SKM-1 treated with dmso at 0.1 percent for 144 hours (cell line): Measurements from ENCODE around the gene PA2G4.
"Not testable (repeated sequence)": the region's sequence is repeated elsewhere in the genome, so short reads cannot be mapped to it uniquely, and the experiment has no call there.

Experiments used
- DNase-seq: peaks from one replicate; lab custom pipeline; 2025; ENCODE audit not compliant: unreplicated experiment; lab: John Stamatoyannopoulos, UW

PA2G4 gene

DNA sequence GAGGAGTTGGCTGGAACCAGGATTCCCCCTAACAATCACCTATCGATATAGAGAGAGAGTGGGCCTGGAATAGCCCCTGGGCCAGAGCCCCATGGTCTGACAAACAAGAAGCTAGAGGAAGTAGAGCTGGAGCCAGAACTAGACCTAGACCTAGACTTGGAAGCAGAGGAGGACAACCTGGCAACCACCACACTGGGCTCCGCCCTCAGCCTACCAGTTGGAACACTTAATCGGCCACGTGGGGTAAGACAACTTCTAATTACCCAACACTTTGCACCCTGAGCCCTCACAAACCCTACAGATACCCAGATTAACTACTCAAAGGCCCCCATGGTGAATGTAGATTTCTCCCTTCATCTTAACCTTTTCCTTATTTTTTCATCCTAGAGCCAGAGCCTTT is 4.6 kb upstream of the PA2G4 start:
- no peak for DNase-seq

DNA sequence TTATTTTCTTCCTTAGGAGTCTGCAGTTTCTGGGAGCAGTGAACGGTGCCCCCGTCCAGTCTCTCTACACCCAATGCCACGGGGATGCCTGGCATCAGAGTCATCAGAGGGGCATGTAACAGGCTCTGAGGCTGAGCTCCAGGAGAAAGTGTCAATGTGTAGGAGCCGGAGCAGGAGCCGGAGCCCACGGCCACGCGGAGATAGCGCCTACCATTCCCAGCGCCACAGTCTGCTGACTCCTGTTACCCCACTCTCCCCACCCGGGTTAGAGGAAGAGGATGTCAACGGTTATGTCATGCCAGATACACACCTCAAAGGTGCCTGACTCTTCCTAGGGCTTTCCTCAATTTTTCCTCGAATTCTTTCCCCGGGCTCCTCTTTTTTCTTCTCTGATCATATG is 3.3 kb upstream of the PA2G4 start:
- no peak for DNase-seq

DNA sequence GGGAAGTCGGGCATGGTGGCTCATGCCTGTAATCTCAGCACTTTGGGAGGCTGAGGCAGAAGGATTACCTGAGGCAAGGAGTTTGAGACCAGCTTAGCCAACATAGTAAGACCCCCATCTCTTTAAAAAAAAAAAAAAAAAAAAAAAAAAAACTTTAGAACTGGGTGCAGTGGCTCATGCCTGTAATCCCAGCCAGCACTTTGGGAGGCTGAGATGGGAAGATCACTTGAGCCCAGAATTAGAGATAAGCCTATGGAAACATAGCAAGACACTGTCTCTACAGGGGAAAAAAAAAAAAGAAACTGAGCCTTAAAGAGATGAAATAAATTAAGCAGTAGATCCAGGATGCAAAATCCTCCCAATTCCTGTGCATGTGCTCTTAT is 1.7 kb upstream of the PA2G4 start:
- no peak for DNase-seq

DNA sequence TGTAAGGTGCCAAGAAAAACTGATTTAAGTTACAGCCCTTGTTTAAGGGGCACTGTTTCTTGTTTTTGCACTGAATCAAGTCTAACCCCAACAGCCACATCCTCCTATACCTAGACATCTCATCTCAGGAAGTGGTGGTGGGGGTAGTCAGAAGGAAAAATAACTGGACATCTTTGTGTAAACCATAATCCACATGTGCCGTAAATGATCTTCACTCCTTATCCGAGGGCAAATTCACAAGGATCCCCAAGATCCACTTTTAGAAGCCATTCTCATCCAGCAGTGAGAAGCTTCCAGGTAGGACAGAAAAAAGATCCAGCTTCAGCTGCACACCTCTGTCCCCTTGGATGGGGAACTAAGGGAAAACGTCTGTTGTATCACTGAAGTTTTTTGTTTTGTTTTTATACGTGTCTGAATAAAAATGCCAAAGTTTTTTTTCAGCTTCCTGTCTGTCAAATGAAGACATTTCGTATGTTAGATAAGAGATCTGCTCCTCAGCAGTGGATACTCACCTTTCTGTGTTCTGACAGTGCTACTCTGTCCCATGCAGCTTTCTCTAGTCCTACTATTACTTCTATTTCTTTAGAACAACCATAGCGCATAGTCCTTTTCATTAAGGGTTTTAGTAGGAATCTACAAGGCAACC is 1.2 kb upstream of the PA2G4 start:
- no peak for DNase-seq

DNA sequence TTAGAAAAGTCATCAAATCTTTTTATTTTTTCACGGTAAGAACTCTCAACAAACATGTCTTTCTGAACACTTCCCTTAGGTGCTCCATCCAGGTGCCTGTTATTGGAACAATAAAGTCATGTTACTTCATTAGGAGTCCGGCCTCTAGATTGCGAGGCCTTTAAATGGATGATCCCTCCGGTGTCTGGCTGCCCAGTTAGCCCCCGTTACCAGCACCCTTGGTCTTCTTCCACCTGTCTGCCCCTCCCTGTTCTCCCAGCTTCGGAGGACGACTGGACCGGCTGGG is 593 bp upstream of the PA2G4 start:
- no peak for DNase-seq

DNA sequence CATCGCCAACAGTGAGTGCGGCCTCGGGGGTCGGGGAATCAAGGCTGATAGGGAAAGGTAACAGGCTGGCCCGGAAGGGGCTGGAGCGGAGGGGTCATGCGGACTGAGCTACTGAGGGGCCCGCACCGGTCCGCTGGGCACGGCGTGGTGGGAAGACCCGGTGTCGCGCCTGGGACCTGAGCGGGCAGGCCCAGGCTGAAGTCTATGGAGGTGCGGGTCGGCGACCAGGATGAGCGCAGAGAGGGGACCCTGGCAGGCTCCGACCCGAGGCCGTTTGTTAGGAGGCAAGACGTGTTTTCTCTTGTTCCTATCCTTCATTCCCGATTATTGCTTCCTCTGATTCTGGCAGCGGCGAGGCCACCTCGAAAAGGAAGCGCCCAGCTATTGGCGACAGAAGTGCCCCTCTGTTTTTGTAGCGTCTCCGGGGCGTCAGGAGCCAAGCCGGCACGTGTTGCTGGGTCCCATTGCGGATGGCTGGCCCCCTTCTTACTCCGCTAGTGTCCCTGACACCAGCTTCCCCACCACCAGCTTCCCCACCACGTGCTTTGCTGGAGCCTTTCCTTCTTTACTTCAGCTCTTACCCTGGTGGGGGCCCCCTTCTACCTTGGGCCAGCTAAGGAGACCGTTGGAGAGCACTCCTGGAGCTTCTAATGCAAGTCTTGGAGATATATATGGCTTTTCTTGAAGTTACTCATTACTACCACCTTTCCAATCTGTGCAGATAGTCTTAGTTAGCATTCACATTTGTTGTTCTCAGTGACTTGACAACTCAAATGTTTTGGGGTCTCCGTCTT is 653 bp downstream of the PA2G4 start:
- DNase-seq = peak; percentile 2

DNA sequence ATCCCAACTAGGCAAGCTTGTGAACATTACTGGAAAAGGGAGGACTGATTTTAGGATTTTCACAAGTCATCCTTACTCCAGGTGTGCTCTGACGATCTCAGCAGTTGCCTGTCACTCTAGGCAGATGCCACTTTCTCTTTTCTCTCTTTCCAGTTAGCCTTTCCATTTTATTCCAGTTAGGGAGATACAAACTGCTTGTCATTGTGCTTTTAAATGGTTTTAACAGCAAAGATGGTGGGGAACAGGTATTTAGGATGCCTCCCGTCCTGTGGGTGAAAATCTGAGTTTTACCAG is 1.2 kb downstream of the PA2G4 start:
- no peak for DNase-seq

DNA sequence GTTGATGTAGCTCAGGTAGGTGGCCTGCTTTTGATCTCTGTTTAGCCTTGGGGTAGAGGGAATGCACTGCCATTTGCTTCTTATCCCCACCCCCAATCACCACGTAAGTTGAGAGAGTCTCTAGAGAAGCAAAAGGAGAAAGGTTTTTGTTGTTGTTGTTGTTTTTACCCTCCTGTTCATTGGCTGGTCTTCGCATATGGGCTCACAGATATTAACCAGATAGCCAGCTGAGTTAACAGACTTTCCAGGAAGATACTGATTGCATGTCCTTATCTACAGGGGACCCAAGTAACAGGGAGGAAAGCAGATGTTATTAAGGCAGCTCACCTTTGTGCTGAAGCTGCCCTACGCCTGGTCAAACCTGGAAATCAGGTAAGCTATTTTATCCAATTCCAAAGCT is 2.9 kb downstream of the PA2G4 start:
- no peak for DNase-seq

DNA sequence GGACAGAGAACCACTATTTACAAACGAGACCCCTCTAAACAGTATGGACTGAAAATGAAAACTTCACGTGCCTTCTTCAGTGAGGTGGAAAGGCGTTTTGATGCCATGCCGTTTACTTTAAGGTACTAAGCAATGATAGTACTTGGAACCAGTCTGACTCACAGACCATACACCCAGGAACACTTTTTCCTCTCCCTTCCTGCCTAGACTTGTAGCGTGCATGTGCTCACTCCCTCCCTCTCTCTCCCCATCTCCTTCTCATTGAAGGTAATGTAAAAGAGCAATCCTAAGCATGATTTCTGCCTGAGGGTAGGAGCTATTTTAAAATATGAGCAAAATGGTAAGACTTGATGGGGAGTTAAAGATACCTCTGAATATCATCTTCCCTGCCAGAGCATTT is 6.2 kb downstream of the PA2G4 start:
- DNase-seq = no peak

DNA sequence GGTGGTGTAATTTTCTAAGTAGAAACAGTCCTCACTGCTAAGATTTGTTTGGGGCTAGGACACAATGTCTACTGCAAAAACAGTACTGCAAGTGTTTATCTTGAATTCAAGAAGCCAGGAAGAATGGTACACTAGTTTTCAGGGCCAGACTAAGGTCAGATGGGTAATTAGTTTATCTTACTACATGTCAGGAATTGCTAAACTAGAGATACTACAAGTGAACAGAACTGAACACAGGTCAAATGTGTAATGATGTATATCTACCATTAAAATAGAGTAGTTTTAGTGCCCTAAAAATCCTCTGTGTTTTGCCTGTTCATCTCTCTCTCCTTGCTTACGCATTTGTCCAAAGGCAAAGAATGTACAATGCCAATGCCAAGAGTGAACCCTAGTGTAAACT is 9.7 kb downstream of the PA2G4 start:
- no peak for DNase-seq

DNA sequence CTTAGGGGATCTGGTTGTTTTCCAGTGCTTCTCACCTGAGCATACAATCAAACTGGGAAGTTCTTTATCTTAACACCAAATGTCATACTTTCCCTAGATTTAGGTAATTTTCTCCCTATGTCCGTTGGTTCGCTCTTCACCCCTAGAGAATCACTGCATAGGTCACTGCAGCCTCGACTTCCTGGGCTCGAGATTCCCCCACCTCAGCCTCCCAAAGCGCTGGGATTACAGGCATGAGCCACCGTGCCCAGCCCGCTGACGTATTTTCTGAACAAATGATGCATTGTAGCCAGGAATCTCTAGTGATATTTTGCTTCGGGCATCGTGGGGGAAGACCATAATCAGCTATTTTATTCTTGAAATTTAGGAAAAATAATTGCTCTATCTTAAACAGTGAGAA is 11.0 kb downstream of the PA2G4 start:
- no peak for DNase-seq

DNA sequence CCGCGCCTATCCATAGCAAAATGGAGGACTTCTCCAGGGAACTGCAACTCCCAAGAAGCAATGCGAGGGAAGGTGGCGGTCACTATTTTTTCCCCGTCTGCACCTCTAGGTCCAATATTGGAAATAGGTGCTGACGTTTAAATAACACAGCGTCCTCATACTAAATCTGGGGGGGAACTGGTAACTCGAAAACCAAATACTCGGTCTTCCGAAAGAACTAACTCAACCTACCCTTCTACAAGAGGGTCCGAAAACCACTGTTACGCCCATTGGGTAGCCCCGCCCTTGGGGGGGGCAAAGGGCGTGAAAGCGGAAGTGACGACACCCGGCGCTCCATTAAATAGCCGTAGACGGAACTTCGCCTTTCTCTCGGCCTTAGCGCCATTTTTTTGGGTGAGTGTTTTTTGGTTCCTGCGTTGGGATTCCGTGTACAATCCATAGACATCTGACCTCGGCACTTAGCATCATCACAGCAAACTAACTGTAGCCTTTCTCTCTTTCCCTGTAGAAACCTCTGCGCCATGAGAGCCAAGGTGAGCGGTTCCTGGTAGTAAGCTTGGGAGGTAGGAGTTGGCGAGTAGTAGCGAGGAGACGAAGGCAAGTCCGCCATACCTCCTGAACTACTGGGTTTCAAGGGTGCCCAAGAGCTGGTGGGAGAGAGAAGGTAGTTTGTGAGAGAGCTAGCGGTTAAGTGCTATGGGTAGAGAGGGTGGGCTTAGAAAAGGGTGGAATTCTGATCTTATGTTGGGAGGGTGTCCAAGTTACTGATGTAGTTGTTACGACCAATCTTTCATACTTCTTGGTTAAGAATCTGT is 12.1 kb downstream of the PA2G4 start, which contains the start of gene RPL41:
RPL41 (plus strand) TSS at position 367 of the 815 bp plus-strand sequence.
- peak; percentile 68 for DNase-seq

DNA sequence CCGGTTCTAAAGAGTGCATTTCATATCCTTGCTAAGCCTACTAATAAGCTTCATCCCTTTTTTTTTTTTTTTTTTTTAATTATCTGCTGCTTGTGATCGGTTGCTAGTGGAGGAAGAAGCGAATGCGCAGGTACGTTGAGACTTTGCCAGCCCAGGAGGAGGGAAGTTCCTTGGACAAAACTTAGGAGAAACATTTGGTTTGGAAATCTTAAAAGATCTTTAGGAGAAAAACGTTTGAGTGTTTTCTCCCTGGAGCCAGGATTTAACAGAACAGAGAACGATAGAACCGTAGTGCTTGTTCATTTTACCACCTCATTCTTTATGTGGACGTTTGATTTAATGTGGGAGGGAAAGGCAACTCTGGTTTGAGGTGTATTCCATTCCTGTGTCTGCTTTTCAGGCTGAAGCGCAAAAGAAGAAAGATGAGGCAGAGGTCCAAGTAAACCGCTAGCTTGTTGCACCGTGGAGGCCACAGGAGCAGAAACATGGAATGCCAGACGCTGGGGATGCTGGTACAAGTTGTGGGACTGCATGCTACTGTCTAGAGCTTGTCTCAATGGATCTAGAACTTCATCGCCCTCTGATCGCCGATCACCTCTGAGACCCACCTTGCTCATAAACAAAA is 12.8 kb downstream of the PA2G4 start:
- not testable (repeated sequence) for DNase-seq

DNA sequence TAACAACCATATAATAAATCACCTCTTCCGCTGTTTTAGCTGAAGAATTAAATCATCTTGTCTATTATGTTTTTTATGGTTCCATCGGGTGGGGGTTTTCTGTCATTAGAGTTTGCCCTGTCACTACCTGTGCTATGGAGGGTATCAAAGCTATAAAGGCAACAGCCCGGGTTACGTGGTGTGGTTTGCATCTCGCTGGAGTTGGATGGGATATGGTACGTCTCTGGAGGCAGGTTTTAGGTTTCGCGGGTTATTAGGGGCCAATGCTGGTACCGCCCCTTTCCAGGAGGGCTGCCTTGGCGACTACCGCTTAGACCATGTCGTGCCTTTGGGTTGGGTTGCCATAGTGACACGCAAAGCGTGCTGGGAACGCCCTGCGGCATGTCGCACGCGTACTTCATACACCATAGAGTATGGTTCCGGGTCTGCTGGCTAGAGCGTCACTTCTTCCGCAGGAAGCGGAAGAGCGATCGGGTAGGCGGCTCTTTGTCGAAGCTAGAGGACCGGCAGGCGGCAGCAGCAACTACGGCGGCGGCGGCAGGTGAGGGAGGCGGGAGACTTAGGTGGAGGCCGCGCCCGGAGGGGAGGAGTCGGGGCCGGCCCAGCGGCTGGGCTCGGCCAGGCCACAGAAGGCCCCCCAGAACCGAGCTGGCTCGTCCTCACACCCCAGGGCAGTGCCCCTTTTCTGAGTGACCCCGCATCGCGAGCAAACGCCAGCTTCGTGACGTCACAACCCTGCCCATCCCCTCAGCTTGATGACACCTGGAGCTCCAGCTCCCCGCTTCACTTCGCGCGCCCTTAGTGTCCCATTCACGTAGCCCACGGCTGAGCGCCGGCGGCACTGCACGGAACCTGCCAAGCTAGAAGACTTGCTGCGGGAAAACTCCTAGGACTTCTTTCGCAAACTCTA is 13.7 kb downstream of the PA2G4 start, which contains the start of gene ZC3H10:
ZC3H10 (plus strand) TSS at position 489 of the 910 bp plus-strand sequence. CDS start 2,297 bp downstream, outside the sequence.
- peak; percentile 88 for DNase-seq

DNA sequence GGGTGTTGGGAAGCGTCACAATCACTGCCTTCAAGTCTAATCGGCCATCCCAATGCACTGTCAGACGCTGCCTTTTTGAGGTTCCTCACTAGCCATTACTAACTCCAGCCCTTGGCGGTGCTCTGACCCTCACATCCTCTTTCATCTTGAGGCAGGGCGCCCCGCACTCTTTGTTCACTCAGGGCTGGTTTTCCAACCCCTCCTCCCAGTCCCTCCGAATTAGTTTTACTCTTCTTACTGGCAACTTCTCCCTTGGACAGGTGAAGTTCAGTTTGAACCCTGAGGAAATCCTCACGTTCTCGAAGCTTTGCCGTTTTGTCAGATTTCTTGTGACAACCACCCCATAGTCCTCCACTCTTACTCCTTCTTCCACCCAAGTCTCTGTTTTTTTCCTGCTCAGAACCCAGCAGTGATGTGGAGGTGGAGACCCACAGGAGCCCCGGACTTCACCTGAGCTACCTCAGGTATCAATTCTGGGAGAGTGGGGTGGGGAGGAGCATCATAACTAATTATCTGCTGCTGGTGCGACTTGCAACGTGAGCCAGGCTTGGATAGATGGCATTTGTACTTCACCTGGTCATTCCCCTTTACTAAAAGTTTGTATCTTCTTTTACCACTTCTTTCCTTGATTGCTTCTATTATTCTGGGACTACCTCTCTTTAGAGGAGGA is 14.5 kb downstream of the PA2G4 start:
- DNase-seq = no peak

DNA sequence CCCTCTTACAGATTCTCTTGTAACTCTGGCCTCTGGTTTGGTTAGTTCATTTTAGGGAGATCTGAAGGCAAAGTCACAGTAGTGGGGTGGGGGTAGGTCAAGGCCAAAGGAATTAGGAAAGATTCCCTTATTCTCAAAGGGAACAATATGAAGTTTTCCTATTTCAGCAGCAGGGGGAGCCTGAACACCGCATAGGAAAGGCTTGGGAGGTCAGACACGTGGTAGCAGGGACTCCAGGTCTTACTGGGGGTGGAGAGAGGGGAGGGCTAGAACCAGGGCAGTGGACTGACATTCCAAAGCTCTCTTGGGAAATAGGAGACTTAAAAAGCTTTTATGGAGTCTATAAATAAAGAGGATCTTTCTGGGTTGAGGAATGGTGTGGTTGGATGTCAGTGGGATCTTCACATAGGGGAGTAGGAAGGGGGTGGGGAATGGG is 15.0 kb downstream of the PA2G4 start:
- DNase-seq = peak; percentile 34

DNA sequence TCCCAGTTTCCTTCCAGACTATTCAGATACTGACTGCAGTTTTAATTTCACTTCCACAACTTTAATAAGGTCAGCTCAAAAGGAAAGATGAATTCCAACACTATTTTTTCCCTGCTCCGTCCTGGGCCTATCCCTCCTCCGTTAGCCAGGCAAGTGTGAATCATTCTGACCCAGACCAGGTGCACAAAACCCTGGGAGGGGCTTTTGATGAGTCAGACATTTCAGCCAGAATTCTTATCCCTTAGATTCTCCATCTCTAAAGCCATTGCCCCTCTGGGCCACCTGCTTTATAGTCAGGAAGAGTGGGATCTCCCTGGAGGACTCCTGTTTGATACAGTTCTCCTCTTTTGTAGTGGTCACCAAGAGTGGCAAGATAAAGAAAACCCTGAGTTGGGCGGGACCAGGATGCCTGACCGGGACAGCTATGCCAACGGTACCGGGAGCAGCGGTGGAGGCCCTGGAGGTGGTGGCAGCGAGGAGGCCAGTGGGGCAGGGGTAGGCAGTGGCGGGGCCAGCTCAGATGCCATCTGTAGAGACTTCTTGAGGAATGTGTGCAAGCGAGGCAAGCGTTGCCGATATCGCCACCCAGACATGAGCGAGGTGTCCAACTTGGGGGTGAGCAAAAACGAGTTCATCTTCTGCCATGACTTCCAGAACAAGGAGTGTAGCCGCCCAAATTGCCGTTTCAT is 15.9 kb downstream of the PA2G4 start:
- no peak for DNase-seq

DNA sequence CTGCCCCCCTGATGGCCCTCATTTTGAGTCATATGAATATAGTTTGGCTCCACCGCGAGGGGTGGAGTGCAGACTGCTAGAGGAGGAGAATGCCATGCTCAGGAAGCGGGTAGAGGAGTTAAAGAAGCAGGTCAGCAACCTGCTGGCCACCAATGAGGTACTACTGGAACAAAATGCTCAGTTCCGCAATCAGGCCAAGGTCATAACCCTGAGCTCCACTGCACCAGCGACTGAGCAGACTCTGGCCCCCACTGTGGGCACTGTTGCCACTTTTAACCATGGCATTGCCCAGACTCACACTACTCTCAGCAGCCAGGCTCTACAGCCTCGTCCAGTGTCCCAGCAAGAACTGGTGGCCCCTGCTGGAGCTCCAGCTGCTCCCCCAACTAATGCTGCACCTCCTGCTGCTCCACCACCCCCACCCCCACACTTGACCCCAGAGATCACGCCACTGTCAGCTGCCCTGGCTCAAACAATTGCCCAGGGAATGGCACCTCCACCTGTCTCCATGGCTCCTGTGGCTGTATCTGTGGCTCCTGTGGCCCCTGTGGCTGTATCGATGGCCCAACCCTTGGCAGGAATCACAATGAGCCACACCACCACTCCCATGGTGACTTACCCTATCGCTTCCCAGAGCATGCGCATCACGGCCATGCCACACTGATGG is 17.0 kb downstream of the PA2G4 start:
- no peak for DNase-seq

DNA sequence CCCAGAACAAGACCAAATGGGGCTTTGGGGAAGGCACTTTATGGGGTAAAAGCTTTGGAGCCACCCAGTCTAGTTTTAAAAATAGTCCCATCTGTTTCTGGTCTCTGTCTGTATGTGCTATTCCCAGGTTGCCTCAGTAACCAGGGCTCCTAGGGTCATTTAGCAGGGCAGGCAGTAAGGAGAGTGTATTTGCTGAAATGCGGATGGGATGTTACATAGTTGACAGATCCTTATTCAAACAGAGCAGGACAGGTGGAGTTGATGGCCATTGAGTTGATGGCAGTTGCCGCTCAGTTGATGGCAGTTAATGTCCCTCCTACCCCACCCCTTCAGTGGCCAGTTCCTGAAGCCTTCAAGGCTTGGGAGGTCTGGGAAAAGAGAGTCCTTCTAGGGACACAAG is 18.3 kb downstream of the PA2G4 start:
- DNase-seq = no peak
